AG09319 (cell line): Measurements from ENCODE around the gene APOL6.

Experiments
- DNase-seq: peaks from one replicate; pipeline ENCODE4 v3.0.0-alpha.2; 2010; ENCODE audit warnings: low read depth; ENCODE audit errors: extremely low read depth
- CTCF ChIP-seq: IDR thresholded peaks from 2 replicates; pipeline ENCODE4 v1.5.1; 2011; ENCODE audit warnings: low read depth, mild to moderate bottlenecking, inconsistent platforms, low read length, moderate library complexity

Gene APOL6

GRCh38 chr22:35605369-35605680 lies 42.9 kb upstream of the APOL6 start:
- TF ChIP-seq CTCF = no peak
- DNase-seq = no peak

DNA sequence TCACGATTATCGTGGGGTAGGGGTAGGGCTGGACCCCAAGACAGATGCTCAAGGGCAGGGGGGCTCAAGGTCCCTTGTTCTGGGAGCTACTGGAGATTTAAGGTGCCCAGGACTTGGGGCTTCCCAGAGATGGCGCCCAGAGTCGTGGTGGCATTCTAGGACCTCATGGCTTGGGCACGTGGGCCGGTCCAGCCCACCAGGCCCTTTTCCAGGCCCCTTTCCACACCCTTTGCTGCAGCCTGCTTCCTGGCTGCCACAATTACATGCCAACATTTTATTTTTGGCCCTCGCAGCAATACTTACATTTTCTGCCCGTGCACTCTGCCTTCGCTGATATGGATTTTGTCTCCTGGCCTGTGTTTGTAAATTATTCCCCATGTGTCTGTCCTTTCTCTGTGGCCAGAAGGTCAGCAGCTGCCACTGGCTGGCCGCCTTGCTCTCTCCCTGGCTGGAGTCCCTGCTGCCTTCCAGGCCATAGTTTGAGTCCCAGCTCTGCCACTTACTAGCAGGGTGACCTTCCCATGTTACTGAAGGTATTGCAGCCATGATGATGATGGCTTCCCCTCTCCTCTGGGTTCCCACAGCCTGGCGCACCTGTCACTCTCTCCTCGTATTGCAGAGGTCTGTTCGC lies 42.3 kb upstream of the APOL6 start:
- DNase-seq = no peak
- TF ChIP-seq CTCF = no peak

DNA sequence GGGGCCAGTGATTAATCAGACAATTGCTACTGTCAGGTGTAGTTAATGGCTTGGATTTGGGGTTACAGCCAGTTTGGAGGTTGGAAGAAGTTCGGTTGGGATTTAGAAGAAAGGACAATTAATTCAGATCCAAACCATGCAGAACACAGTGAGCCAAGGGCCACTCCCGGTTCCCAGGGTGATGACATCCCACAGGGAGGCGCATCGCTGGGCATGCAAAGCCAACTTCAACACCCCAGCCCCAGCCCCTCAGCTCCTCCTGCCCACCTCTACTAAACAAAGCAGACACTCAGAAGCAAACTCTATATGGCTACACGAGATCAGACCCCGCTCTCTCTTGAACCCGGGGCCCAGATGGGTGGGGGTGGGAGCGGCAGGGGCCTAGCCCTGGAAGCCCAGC lies 41.3 kb upstream of the APOL6 start:
- no peak for DNase-seq
- TF ChIP-seq CTCF = no peak

DNA sequence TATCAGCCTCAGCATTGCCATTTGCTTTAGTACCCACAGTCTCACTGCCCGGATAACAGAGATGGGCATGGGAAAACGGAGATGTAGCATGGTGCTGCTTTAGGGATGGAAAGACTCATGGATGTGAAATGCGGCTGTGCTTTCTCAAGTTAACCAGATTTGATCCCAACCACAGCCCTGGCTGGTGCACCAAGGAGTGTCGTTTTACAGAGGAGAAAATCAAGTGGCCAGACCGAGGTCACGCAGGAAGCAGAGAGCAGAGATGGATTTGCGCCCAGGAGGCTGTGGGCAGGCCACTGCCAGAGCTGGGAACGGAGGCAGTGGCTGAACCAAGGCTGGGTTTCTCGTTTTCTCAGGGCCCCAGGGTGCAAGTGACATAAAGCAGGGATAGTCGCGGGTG lies 40.2 kb upstream of the APOL6 start:
- TF ChIP-seq CTCF = no peak
- no peak for DNase-seq

DNA sequence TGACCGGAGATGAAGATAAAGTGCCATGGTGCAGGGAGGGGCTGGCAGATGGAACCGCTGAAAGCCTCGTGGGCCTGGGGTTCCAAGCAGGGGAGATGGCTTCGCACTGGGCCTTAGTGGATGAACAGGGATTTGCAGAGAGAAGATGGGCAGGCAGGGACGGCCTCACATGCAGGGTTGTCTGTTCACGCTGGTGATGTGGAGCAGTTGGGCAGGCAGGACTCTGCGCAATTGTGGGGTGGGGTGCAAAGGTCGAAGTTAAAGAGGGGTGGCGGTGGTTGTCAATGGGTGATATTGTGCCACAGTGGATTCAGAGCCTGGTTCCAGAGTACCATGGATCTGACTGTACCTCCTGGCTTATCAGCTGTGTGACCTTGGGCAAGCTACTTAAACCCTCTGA lies 39.0 kb upstream of the APOL6 start:
- TF ChIP-seq CTCF = no peak
- DNase-seq = no peak

DNA sequence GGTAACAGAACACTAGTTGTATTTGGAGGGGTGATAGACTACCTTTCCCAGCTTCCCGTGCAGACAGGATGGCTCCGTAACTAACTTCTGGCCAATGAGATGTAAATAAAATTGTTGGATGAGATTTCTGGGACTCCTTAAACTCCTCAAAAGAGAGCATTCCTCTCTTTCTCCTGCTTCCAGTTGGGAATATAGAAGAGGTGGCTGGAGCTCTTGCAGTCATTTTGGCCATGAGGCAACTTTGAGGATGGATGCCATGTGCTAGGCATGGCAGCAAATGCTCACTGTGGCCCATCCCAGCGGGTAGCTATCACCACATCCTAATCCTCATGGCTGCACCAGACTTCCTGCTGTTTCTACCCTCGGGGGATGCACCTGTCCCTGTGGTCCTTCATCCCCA lies 38.5 kb upstream of the APOL6 start:
- TF ChIP-seq CTCF = no peak
- no peak for DNase-seq

DNA sequence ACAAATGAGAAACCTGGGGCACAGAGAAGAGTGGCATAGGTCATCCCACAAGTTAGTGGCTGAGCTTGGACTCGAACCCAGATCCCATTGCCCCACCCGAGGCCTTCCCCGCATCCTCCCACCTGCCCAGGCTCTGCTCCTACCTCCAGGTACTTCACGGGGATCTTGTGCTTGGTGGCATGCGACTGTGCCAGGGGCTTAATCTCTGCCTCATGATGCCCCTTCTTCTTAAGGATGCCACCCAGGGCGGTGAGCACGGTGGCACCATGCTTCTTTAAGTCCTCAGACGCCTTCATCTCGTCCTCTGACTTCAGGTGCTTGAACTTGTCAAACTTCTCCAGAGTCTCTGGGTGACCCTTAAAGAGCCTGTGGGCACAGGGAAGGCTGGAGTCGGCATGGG lies 37.5 kb upstream of the APOL6 start:
- no peak for TF ChIP-seq CTCF
- no peak for DNase-seq
